BJ (cell line): ENCODE data around the gene DIS3L2. TPM values are rescaled to one million over a fixed set of nuclear protein-coding genes. Genes with fewer than 3 reads are reported as not detected.

Source experiments
- CTCF ChIA-PET: fragments of 350-600 bp; formaldehyde crosslinking; extraction: SDS; loops from one replicate; lab custom pipeline; 2021; ENCODE audit warnings: antibody characterized with exemption, inconsistent platforms; lab: Yijun Ruan, JAX
- POLR2A ChIA-PET: fragments of 300-600 bp; sonication (Branson Sonifier 250); formaldehyde crosslinking; extraction: SDS; loops from one replicate; lab custom pipeline; 2021; ENCODE audit warnings: antibody characterized with exemption; lab: Charles Lee
- DNase-seq: peaks from one replicate; pipeline ENCODE4 v3.0.0-alpha.2; 2011; ENCODE audit warnings: low read depth
- H3K27me3 ChIP-seq: 2 replicates; pipeline ENCODE4 v1.6.0; 2011; ENCODE audit warnings: low read length; ENCODE audit not compliant: control insufficient read depth, insufficient read depth
- H3K36me3 ChIP-seq: 2 replicates; pipeline ENCODE4 v1.5.1; 2011; ENCODE audit warnings: low read length; ENCODE audit not compliant: control insufficient read depth, insufficient read depth
- H3K4me3 ChIP-seq: 2 replicates; pipeline ENCODE4 v1.5.1; 2011; ENCODE audit warnings: low read depth, mild to moderate bottlenecking, control low read depth, low read length
- CTCF ChIP-seq: IDR thresholded peaks from 2 replicates; pipeline ENCODE4 v1.5.1; 2011; ENCODE audit warnings: low read depth, mild to moderate bottlenecking, control low read depth, inconsistent platforms, low read length, moderate library complexity; ENCODE audit not compliant: insufficient read depth
- polyA plus RNA-seq: library from polyadenylated mRNA; depleted of rRNA; stranded (reverse); fragments of >200 nt; gene quantifications from 2 replicates; pipeline ENCODE4 v1.2.3, GENCODE V29; 2011

Gene DIS3L2
- polyA plus RNA-seq, 1 experiment, result 12.4 TPM

GRCh38 chr2:232275670-232276069 lies 314.2 kb downstream of the DIS3L2 start:
- ChIA-PET POLR2A (no interaction called here), CTCF (interaction anchor here (0.7 to 1.9 kb wide), 2 partner anchors 12 to 16 kb away, joined by 3 to 9 read pairs; no protein-coding TSS in a partner anchor)
- DNase-seq, result no peak
- TF ChIP-seq CTCF, result no peak
- H3K36me3 ChIP-seq, result no peaks in the 10 kb centered on the region; the same call in 1 of the 2 replicates
- H3K4me3 ChIP-seq, result no peak overlapping the region
- H3K27me3 ChIP-seq, result no peaks in the 10 kb centered on the region

GRCh38 chr2:232276084-232276732 lies 314.7 kb downstream of the DIS3L2 start:
- DNase-seq, result no peak
- POLR2A ChIA-PET, result no interaction called here
- no peaks in the 10 kb centered on the region for H3K27me3 ChIP-seq
- CTCF ChIA-PET, result interaction anchor here (0.6 to 1.9 kb wide), 3 partner anchors 13 to 75 kb away, joined by 3 to 9 read pairs (median 3); no protein-coding TSS in a partner anchor
- TF ChIP-seq CTCF, result no peak
- H3K4me3 ChIP-seq, result no peak overlapping the region
- H3K36me3 ChIP-seq, result no peaks in the 10 kb centered on the region; the same call in 1 of the 2 replicates

- POLR2A ChIA-PET, result no interaction called here
- DNase-seq, result no peak
- CTCF ChIA-PET, result interaction anchor here (0.6 to 1.9 kb wide), 2 partner anchors 15 to 75 kb away, joined by 3 to 9 read pairs; no protein-coding TSS in a partner anchor
- Histone ChIP-seq H3K27me3 (no peaks in the 10 kb centered on the region), H3K36me3 (no peaks in the 10 kb centered on the region; the same call in 1 of the 2 replicates), H3K4me3 (no peak overlapping the region)
- TF ChIP-seq CTCF, result no peak
These were observed 315.3 kb downstream of the DIS3L2 start for GRCh38 chr2:232276733-232277313.

GRCh38 chr2:232278534-232278933 lies 317.0 kb downstream of the DIS3L2 start:
- H3K4me3 ChIP-seq, result no peak overlapping the region
- ChIA-PET CTCF (no interaction called here), POLR2A (no interaction called here)
- no peaks in the 10 kb centered on the region; the same call in 1 of the 2 replicates for H3K36me3 ChIP-seq
- TF ChIP-seq CTCF, result no peak
- no peak for DNase-seq
- H3K27me3 ChIP-seq, result no peaks in the 10 kb centered on the region

- no peak for TF ChIP-seq CTCF
- Histone ChIP-seq H3K27me3 (no peaks in the 10 kb centered on the region), H3K36me3 (no peaks in the 10 kb centered on the region; the same call in 1 of the 2 replicates), H3K4me3 (no peak overlapping the region)
- POLR2A ChIA-PET, result no interaction called here
- DNase-seq, result no peak
- CTCF ChIA-PET, result interaction anchor here (5.8 kb wide), 1 partner anchor 13 kb away, joined by 43 read pairs; no protein-coding TSS in a partner anchor
These were observed 318.8 kb downstream of the DIS3L2 start for GRCh38 chr2:232280341-232280740.
